DOHH2 (cell line): ENCODE results near the gene CTRL.

ENCODE experiments used
- H3F3A ChIP-seq: fragments of 200-600 bp; sonication (generic), shearing (Covaris generic); 2 replicates; pipeline ENCODE4 v1.6.0; 2016; ENCODE audit warnings: antibody characterized with exemption, mild to moderate bottlenecking; ENCODE audit not compliant: control insufficient read depth, insufficient read depth
- H3K27ac ChIP-seq: fragments of 200-600 bp; sonication (generic); 2 replicates; pipeline ENCODE4 v1.5.1; 2014; ENCODE audit warnings: low read depth, mild to moderate bottlenecking, low read length, moderate library complexity
- H3K27me3 ChIP-seq: fragments of 200-600 bp; sonication (generic); 2 replicates; pipeline ENCODE4 v1.6.1; 2014; ENCODE audit warnings: mild to moderate bottlenecking, low read length, mixed read lengths; ENCODE audit not compliant: control insufficient read depth
- H3K36me3 ChIP-seq: fragments of 200-600 bp; sonication (generic); 2 replicates; pipeline ENCODE4 v1.6.1; 2014; ENCODE audit warnings: mild to moderate bottlenecking, low read length, moderate library complexity, mixed read lengths; ENCODE audit not compliant: control insufficient read depth
- H3K4me1 ChIP-seq: fragments of 200-600 bp; sonication (generic); 2 replicates; pipeline ENCODE4 v1.6.1; 2014; ENCODE audit warnings: mild to moderate bottlenecking, low read length, mixed read lengths; ENCODE audit not compliant: control insufficient read depth
- H3K4me2 ChIP-seq: fragments of 200-600 bp; sonication (generic); 2 replicates; pipeline ENCODE4 v1.6.0; 2014; ENCODE audit warnings: mild to moderate bottlenecking, low read length, moderate library complexity
- H3K4me3 ChIP-seq: fragments of 200-600 bp; sonication (generic); 2 replicates; pipeline ENCODE4 v1.5.1; 2014; ENCODE audit warnings: mild to moderate bottlenecking, low read length, mixed read lengths
- H3K79me2 ChIP-seq: fragments of 200-600 bp; sonication (generic); 2 replicates; pipeline ENCODE4 v1.6.1; 2014; ENCODE audit warnings: mild to moderate bottlenecking, low read length, mixed read lengths; ENCODE audit not compliant: control insufficient read depth
- H3K9me2 ChIP-seq: fragments of 200-600 bp; sonication (generic); replicated peaks from 2 replicates; pipeline ENCODE4 v1.6.1; 2014; ENCODE audit warnings: mild to moderate bottlenecking, low read length, mixed read lengths; ENCODE audit not compliant: control insufficient read depth
- H3K9me3 ChIP-seq: fragments of 200-600 bp; sonication (generic); 2 replicates; pipeline ENCODE4 v1.6.1; 2014; ENCODE audit warnings: antibody characterized with exemption, low read length, mixed read lengths; ENCODE audit not compliant: control insufficient read depth, insufficient read depth
- H4K20me1 ChIP-seq: fragments of 200-600 bp; sonication (generic); 2 replicates; pipeline ENCODE4 v1.6.0; 2014; ENCODE audit warnings: low read depth, mild to moderate bottlenecking, antibody characterized with exemption, low read length, moderate library complexity; ENCODE audit not compliant: control insufficient read depth, insufficient read depth
- EZH2phosphoT487 ChIP-seq: fragments of 200-600 bp; sonication (generic); IDR thresholded peaks from 2 replicates; pipeline ENCODE4 v1.6.1; 2017; ENCODE audit warnings: borderline replicate concordance, mild to moderate bottlenecking, antibody characterized with exemption, low read length, moderate library complexity, mixed read lengths
- TF ChIP-seq, protein P1 (sequence below): fragments of 200-600 bp; sonication (generic); IDR thresholded peaks from one replicate; pipeline ENCODE4 v1.5.1; 2014; ENCODE audit warnings: antibody characterized with exemption, mild to moderate bottlenecking, low read depth, low read length; ENCODE audit not compliant: poor library complexity, severe bottlenecking

Gene CTRL

GRCh38 chr16:67949645-67950044 is 18.0 kb upstream of the CTRL start:
- Histone ChIP-seq H3K36me3 (no peaks in the 10 kb centered on the region; the same call in 1 of the 2 replicates), H3K9me2 (no peaks in the 10 kb centered on the region), H3K27me3 (no peaks in the 10 kb centered on the region), H3K79me2 (no peaks in the 10 kb centered on the region), H3K27ac (no peak overlapping the region), H3K4me3 (no peak overlapping the region), H3K4me1 (no peaks in the 10 kb centered on the region), H3K4me2 (no peak overlapping the region), H3F3A (no peaks in the 10 kb centered on the region), H4K20me1 (no peaks in the 10 kb centered on the region), H3K9me3 (no peaks in the 10 kb centered on the region)
- no peak for TF ChIP-seq EZH2phosphoT487
- TF ChIP-seq, protein P1, sequence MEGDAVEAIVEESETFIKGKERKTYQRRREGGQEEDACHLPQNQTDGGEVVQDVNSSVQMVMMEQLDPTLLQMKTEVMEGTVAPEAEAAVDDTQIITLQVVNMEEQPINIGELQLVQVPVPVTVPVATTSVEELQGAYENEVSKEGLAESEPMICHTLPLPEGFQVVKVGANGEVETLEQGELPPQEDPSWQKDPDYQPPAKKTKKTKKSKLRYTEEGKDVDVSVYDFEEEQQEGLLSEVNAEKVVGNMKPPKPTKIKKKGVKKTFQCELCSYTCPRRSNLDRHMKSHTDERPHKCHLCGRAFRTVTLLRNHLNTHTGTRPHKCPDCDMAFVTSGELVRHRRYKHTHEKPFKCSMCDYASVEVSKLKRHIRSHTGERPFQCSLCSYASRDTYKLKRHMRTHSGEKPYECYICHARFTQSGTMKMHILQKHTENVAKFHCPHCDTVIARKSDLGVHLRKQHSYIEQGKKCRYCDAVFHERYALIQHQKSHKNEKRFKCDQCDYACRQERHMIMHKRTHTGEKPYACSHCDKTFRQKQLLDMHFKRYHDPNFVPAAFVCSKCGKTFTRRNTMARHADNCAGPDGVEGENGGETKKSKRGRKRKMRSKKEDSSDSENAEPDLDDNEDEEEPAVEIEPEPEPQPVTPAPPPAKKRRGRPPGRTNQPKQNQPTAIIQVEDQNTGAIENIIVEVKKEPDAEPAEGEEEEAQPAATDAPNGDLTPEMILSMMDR: no peak

DNA sequence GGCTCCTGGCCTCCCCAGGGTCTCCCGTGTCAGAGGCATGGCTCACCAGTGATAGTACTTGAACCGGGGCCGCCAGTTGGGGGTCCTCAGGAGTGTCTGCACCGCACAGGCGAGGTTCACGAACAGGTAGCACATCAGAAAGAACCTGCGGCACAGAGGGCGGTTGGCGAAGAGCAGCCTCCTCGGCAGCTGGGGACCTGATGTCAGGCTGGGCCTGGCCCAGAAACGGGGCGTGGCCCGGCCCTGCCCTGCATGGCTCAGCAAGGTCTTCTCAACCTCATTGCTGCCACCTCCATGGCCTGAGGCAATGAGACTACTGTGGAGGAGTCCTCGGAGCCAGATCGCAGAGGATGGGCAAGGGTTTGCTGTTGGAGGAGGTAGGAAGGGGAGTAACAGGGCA is 16.4 kb upstream of the CTRL start:
- Histone ChIP-seq H3K9me2 (no peaks in the 10 kb centered on the region), H3K9me3 (no peaks in the 10 kb centered on the region), H3K36me3 (no peaks in the 10 kb centered on the region; the same call in 1 of the 2 replicates), H3K27ac (no peak overlapping the region), H3F3A (no peaks in the 10 kb centered on the region), H3K27me3 (no peaks in the 10 kb centered on the region), H3K79me2 (no peaks in the 10 kb centered on the region), H4K20me1 (no peaks in the 10 kb centered on the region), H3K4me2 (no peak overlapping the region), H3K4me3 (no peak overlapping the region), H3K4me1 (no peaks in the 10 kb centered on the region)
- no peak for TF ChIP-seq EZH2phosphoT487
- TF ChIP-seq, protein P1: no peak

GRCh38 chr16:67946966-67947558 is 15.4 kb upstream of the CTRL start:
- no peaks in the 10 kb centered on the region for H3K9me3 ChIP-seq
- no peaks in the 10 kb centered on the region for H3F3A ChIP-seq
- no peak overlapping the region for H3K4me3 ChIP-seq
- H4K20me1 ChIP-seq: no peaks in the 10 kb centered on the region
- no peak overlapping the region for H3K4me2 ChIP-seq
- H3K9me2 ChIP-seq: no peaks in the 10 kb centered on the region
- H3K27me3 ChIP-seq: no peaks in the 10 kb centered on the region
- no peak overlapping the region for H3K27ac ChIP-seq
- peaks cover 6% of the 10 kb centered on the region for H3K36me3 ChIP-seq
- H3K79me2 ChIP-seq: no peaks in the 10 kb centered on the region
- H3K4me1 ChIP-seq: no peaks in the 10 kb centered on the region
- no peak for TF ChIP-seq EZH2phosphoT487
- TF ChIP-seq, protein P1: no peak
